H9 (cell line): ENCODE data around the gene ELOVL2. TPM values are rescaled to one million over a fixed set of nuclear protein-coding genes. Genes with fewer than 3 reads are reported as not detected.

Experiments
- DNase-seq: peaks from one replicate; pipeline ENCODE4 v3.0.0-alpha.2; 2017
- H2AFZ ChIP-seq: one replicate; pipeline ENCODE4 v1.6.1; 2013; ENCODE audit warnings: mild to moderate bottlenecking, low read length, control low read depth, moderate library complexity
- H2AK5ac ChIP-seq: 2 replicates; pipeline ENCODE4 v1.6.1; 2013; ENCODE audit warnings: low read length, control low read depth, mixed read lengths; ENCODE audit not compliant: insufficient read length
- H2BK120ac ChIP-seq: one replicate; pipeline ENCODE4 v1.6.1; 2013; ENCODE audit warnings: low read depth, mild to moderate bottlenecking, low read length, control low read depth, inconsistent platforms; ENCODE audit not compliant: poor library complexity, severe bottlenecking
- H2BK12ac ChIP-seq: 2 replicates; pipeline ENCODE4 v1.6.1; 2013; ENCODE audit warnings: low read length, control low read depth, mixed read lengths, low read depth; ENCODE audit not compliant: insufficient read length
- H2BK15ac ChIP-seq: 2 replicates; pipeline ENCODE4 v1.6.1; 2013; ENCODE audit warnings: low read depth, low read length, control low read depth
- H2BK20ac ChIP-seq: one replicate; pipeline ENCODE4 v1.6.1; 2013; ENCODE audit warnings: low read depth, mild to moderate bottlenecking, low read length, control low read depth, inconsistent platforms; ENCODE audit not compliant: poor library complexity, severe bottlenecking
- H2BK5ac ChIP-seq: 2 replicates; pipeline ENCODE4 v1.6.1; 2013; ENCODE audit warnings: low read length, control low read depth, mixed read lengths; ENCODE audit not compliant: insufficient read length
- H3K14ac ChIP-seq: 2 replicates; pipeline ENCODE4 v1.6.1; 2013; ENCODE audit warnings: low read length, control low read depth; ENCODE audit not compliant: insufficient read depth
- H3K18ac ChIP-seq: 2 replicates; pipeline ENCODE4 v1.6.1; 2013; ENCODE audit warnings: low read depth, mild to moderate bottlenecking, mixed read lengths, low read length, control low read depth; ENCODE audit not compliant: insufficient read length
- H3K23ac ChIP-seq: 2 replicates; pipeline ENCODE4 v1.6.1; 2013; ENCODE audit warnings: low read length, control low read depth, mixed read lengths, low read depth; ENCODE audit not compliant: insufficient read length
- H3K23me2 ChIP-seq: 2 replicates; pipeline ENCODE4 v1.6.1; 2013; ENCODE audit warnings: low read depth, mild to moderate bottlenecking, mixed read lengths, low read length, control low read depth; ENCODE audit not compliant: insufficient read length, poor library complexity, severe bottlenecking
- H3K27ac ChIP-seq: 2 replicates; pipeline ENCODE4 v1.5.1; 2013; ENCODE audit warnings: low read length, control low read depth, mixed read lengths, low read depth; ENCODE audit not compliant: insufficient read length
- H3K27me3 ChIP-seq: 2 replicates; pipeline ENCODE4 v1.6.1; 2013; ENCODE audit warnings: low read length, control low read depth, inconsistent platforms; ENCODE audit not compliant: insufficient read depth
- H3K4ac ChIP-seq: 2 replicates; pipeline ENCODE4 v1.6.1; 2013; ENCODE audit warnings: low read depth, mild to moderate bottlenecking, control low read depth, inconsistent platforms, low read length, moderate library complexity
- H3K4me1 ChIP-seq: 2 replicates; pipeline ENCODE4 v1.6.1; 2013; ENCODE audit warnings: low read length, control low read depth, inconsistent platforms; ENCODE audit not compliant: insufficient read depth
- H3K4me2 ChIP-seq: 2 replicates; pipeline ENCODE4 v1.6.1; 2013; ENCODE audit warnings: low read length, control low read depth, mixed read lengths; ENCODE audit not compliant: insufficient read length, insufficient read depth
- H3K56ac ChIP-seq: 2 replicates; pipeline ENCODE4 v1.6.1; 2013; ENCODE audit warnings: low read depth, mild to moderate bottlenecking, mixed read lengths, low read length, control low read depth; ENCODE audit not compliant: insufficient read length
- H3K79me1 ChIP-seq: 2 replicates; pipeline ENCODE4 v1.6.1; 2013; ENCODE audit warnings: low read depth, mild to moderate bottlenecking, moderate library complexity, low read length, control low read depth, inconsistent platforms; ENCODE audit not compliant: insufficient read depth, poor library complexity, severe bottlenecking
- H3K79me2 ChIP-seq: 2 replicates; pipeline ENCODE4 v1.6.1; 2013; ENCODE audit warnings: low read length, control low read depth, inconsistent platforms; ENCODE audit not compliant: insufficient read depth
- H3K9ac ChIP-seq: 2 replicates; pipeline ENCODE4 v1.6.1; 2013; ENCODE audit warnings: low read length, control low read depth, mixed read lengths; ENCODE audit not compliant: insufficient read length; ENCODE audit errors: extremely low read depth
- H3K9me3 ChIP-seq: one replicate; pipeline ENCODE4 v1.6.1; 2013; ENCODE audit warnings: low read depth, low read length, inconsistent platforms; ENCODE audit not compliant: control insufficient read depth
- H3T11ph ChIP-seq: one replicate; pipeline ENCODE4 v1.6.1; 2013; ENCODE audit warnings: mild to moderate bottlenecking, low read length, control low read depth, inconsistent platforms
- H4K20me1 ChIP-seq: one replicate; pipeline ENCODE4 v1.6.1; 2013; ENCODE audit not compliant: control insufficient read depth, insufficient read length, insufficient read depth
- H4K5ac ChIP-seq: 2 replicates; pipeline ENCODE4 v1.6.1; 2013; ENCODE audit warnings: low read depth, mild to moderate bottlenecking, mixed read lengths, low read length, control low read depth; ENCODE audit not compliant: insufficient read length
- H4K8ac ChIP-seq: replicated peaks from 2 replicates; pipeline ENCODE4 v1.6.1; 2013; ENCODE audit warnings: low read length, control low read depth, mixed read lengths, low read depth; ENCODE audit not compliant: insufficient read length
- H4K91ac ChIP-seq: 2 replicates; pipeline ENCODE4 v1.6.1; 2013; ENCODE audit warnings: low read depth, mild to moderate bottlenecking, moderate library complexity, mixed read lengths, low read length, control low read depth; ENCODE audit not compliant: insufficient read length
- H3K27ac Mint-ChIP-seq, 3 experiments: 2 replicates in 2 of 3; 3 replicates in 1 of 3; pipeline ENCODE4 v1.8.0; 2020 to 2021; ENCODE audit warnings: mixed read lengths in 3 of 3, mild to moderate bottlenecking in 1 of 3, moderate library complexity in 1 of 3
- H3K27me3 Mint-ChIP-seq: 2 replicates; pipeline ENCODE4 v1.8.0; 2021; ENCODE audit warnings: low read depth, mild to moderate bottlenecking, moderate library complexity, mixed read lengths
- H3K36me3 Mint-ChIP-seq, 3 experiments: 2 replicates in 2 of 3; 3 replicates in 1 of 3; pipeline ENCODE4 v1.8.0; 2020 to 2021; ENCODE audit warnings: low read depth in 3 of 3, mixed read lengths in 3 of 3; ENCODE audit not compliant: insufficient read depth in 1 of 3
- H3K4me1 Mint-ChIP-seq, 2 experiments: 2 replicates each; pipeline ENCODE4 v1.8.0; 2020; ENCODE audit warnings: mixed read lengths in 2 of 2
- H3K4me3 Mint-ChIP-seq, 2 experiments: 2 replicates in 1 of 2; 3 replicates in 1 of 2; pipeline ENCODE4 v1.8.0; 2020 to 2021; ENCODE audit warnings: mild to moderate bottlenecking in 2 of 2, mixed read lengths in 2 of 2, moderate library complexity in 1 of 2
- H3K9me3 Mint-ChIP-seq, 2 experiments: 2 replicates in 1 of 2; 3 replicates in 1 of 2; pipeline ENCODE4 v1.8.0; 2020; ENCODE audit warnings: mild to moderate bottlenecking in 2 of 2, mixed read lengths in 2 of 2, moderate library complexity in 1 of 2
- WGBS: extraction: QIAGEN DNeasy Blood & Tissue Kit; methylation state at CpG from one replicate; pipeline ENCODE4 v1.1.7; 2013; ENCODE audit warnings: missing lambda C conversion rate, low lambda C conversion rate, mixed read lengths; ENCODE audit not compliant: insufficient read length; ENCODE audit errors: extremely low coverage; 5-methylcytosine and 5-hydroxymethylcytosine counted together
- total RNA-seq: library from RNA; stranded (reverse); gene quantifications from 2 replicates; pipeline ENCODE4 v1.2.1, GENCODE V29; 2021
- TF ChIP-seq, protein P1 (sequence below): fragments of 200-600 bp; sonication (generic); conservative IDR thresholded peaks from 3 replicates; pipeline ENCODE4 v1.8.0; 2021; ENCODE audit warnings: antibody characterized with exemption, mild to moderate bottlenecking

The ELOVL2 gene
- total RNA-seq, 1 experiment from 2014 or later: 0.57 TPM

DNA sequence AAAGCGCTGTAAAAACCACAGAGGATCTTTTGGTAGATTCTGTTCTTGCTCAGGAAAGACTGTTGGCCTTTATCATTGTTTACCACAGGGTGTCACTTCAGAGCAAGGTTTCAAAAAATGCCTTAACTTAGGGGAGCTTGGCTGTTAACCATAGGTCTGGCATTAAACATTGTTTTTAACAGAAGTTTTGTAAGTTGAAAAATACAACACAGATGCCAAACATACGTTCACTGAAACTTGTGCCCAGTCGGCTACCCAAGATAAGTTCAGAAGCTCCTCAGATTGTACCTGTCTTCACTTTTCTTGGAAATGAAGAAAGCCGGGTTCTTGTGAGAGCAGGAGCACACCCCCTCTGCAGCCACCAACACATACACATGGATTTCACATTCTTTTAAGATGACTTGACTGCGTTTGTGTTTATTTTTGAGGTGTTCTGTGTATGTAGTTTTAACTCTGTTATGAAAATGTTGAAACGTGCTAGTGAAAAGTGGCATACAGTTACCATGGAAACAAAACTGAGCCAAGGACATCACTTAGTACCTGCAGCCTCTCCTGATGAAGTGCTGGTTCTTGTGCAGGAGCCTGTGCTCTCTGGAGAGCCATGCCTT lies 92.3 kb downstream of the ELOVL2 start:
- H2AK5ac ChIP-seq: no peak overlapping the region
- no CpG with 5 or more reads among the region's 6 CpGs for WGBS
- no peaks in the 10 kb centered on the region for H4K20me1 ChIP-seq
- no peak overlapping the region for H2BK15ac ChIP-seq
- no peak overlapping the region for H3K9ac ChIP-seq
- no peaks in the 10 kb centered on the region for H3K79me2 ChIP-seq
- no peak overlapping the region for H2BK12ac ChIP-seq
- no peak overlapping the region for H3K14ac ChIP-seq
- H3K27me3 Mint-ChIP-seq: peaks cover 21% of the 10 kb centered on the region
- no peaks in the 10 kb centered on the region for H3K4me1 ChIP-seq
- TF ChIP-seq, protein P1, sequence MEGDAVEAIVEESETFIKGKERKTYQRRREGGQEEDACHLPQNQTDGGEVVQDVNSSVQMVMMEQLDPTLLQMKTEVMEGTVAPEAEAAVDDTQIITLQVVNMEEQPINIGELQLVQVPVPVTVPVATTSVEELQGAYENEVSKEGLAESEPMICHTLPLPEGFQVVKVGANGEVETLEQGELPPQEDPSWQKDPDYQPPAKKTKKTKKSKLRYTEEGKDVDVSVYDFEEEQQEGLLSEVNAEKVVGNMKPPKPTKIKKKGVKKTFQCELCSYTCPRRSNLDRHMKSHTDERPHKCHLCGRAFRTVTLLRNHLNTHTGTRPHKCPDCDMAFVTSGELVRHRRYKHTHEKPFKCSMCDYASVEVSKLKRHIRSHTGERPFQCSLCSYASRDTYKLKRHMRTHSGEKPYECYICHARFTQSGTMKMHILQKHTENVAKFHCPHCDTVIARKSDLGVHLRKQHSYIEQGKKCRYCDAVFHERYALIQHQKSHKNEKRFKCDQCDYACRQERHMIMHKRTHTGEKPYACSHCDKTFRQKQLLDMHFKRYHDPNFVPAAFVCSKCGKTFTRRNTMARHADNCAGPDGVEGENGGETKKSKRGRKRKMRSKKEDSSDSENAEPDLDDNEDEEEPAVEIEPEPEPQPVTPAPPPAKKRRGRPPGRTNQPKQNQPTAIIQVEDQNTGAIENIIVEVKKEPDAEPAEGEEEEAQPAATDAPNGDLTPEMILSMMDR: peak; percentile 72
- H3K23me2 ChIP-seq: no peaks in the 10 kb centered on the region
- H2BK120ac ChIP-seq: no peak overlapping the region
- H3K4me3 Mint-ChIP-seq: no peak overlapping the region
- no peak overlapping the region for H4K5ac ChIP-seq
- no peak overlapping the region for H3K56ac ChIP-seq
- no peak overlapping the region for H4K8ac ChIP-seq
- no peak overlapping the region for H3K4me2 ChIP-seq
- no peak overlapping the region for H4K91ac ChIP-seq
- H2BK5ac ChIP-seq: no peak overlapping the region
- H3K79me1 ChIP-seq: no peaks in the 10 kb centered on the region
- no peak overlapping the region for H3K23ac ChIP-seq
- no peaks in the 10 kb centered on the region for H3K27me3 ChIP-seq
- H3T11ph ChIP-seq: no peak overlapping the region
- H3K9me3 Mint-ChIP-seq: no peaks in the 10 kb centered on the region
- H3K4me1 Mint-ChIP-seq: no peaks in the 10 kb centered on the region; a peak in 1 of 4 replicates
- no peaks in the 10 kb centered on the region for H3K36me3 Mint-ChIP-seq
- H3K9me3 ChIP-seq: no peaks in the 10 kb centered on the region
- no peak overlapping the region for H3K4ac ChIP-seq
- DNase-seq: no peak
- no peak overlapping the region for H2BK20ac ChIP-seq
- no peak overlapping the region for H2AFZ ChIP-seq
- H3K18ac ChIP-seq: no peak overlapping the region
- H3K27ac ChIP-seq: no peak overlapping the region
- H3K27ac Mint-ChIP-seq: no peak overlapping the region
